GM12874 (cell line): Measurements from ENCODE around the gene AGAP1.

Source experiments
- CTCF ChIP-seq: IDR thresholded peaks from 2 replicates; pipeline ENCODE4 v1.5.1; 2011; ENCODE audit warnings: low read depth, mild to moderate bottlenecking, control low read depth, low read length, moderate library complexity; ENCODE audit not compliant: insufficient read depth

Gene AGAP1

GRCh38 chr2:235497096-235497495 lies 3.3 kb downstream of the AGAP1 start:
- TF ChIP-seq CTCF, result no peak

GRCh38 chr2:235498541-235498940 lies 4.7 kb downstream of the AGAP1 start:
- TF ChIP-seq CTCF, result no peak

- no peak for TF ChIP-seq CTCF
These were observed 5.3 kb downstream of the AGAP1 start for GRCh38 chr2:235498946-235499812.

GRCh38 chr2:235500110-235500760 lies 6.4 kb downstream of the AGAP1 start:
- no peak for TF ChIP-seq CTCF

- no peak for TF ChIP-seq CTCF
These were observed 7.2 kb downstream of the AGAP1 start for GRCh38 chr2:235500761-235501672.

- TF ChIP-seq CTCF, result no peak
These were observed 7.8 kb downstream of the AGAP1 start for GRCh38 chr2:235501673-235502031.

- no peak for TF ChIP-seq CTCF
These were observed 8.5 kb downstream of the AGAP1 start for GRCh38 chr2:235502336-235502735.
